ENCODE measurements around the gene RAB40AL. TPM values are rescaled to one million over a fixed set of nuclear protein-coding genes. Genes with fewer than 3 reads are reported as not detected.
"Not testable (repeated sequence)": the region's sequence is repeated elsewhere in the genome, so short reads cannot be mapped to it uniquely, and the experiment has no call there.

RAB40AL gene
- total RNA-seq, 3 donors from 2014 or later (not counting 1 experiment from before 2014, with no cell fraction given): 0.42 TPM; not detected in 2

- Mint-ChIP-seq H3K27ac (no peak overlapping the region), H3K9me3 (peaks cover 0 to 5% of the 10 kb centered on the region in 2 donors), H3K27me3 (ENCODE audit: low read depth in 2 of 2) (peaks cover 0 to 18% of the 10 kb centered on the region in 2 donors), H3K4me1 (no peaks in the 10 kb centered on the region), H3K36me3 (peaks cover 28% of the 10 kb centered on the region), H3K4me3 (no peak overlapping the region)
- WGBS (ENCODE audit: insufficient coverage): 100% methylated on average over 3 of the region's 3 CpGs
- Histone ChIP-seq H3K27ac (ENCODE audit: low read length) (no peak overlapping the region), H3K36me3 (ENCODE audit: control insufficient read depth, insufficient read depth, low read length) (no peaks in the 10 kb centered on the region), H3K9me3 (ENCODE audit: control insufficient read depth, insufficient read depth, low read length) (no peaks in the 10 kb centered on the region), H3K4me1 (ENCODE audit: control insufficient read depth, insufficient read depth, low read length) (no peaks in the 10 kb centered on the region), H3K4me3 (ENCODE audit: low read length) (no peak overlapping the region), H3K27me3 (ENCODE audit: control insufficient read depth, insufficient read depth, low read length) (no peaks in the 10 kb centered on the region)
- no peak for ATAC-seq
- intact Hi-C loops (cut with micrococcal nuclease): no loop called here
- DNase-seq: no peak
- no peak for TF ChIP-seq CTCF (IDR thresholded peaks at IDR 0.05)
These were observed 29.6 kb downstream of the RAB40AL start for GRCh38 chrX:102966701-102967100.

- Histone ChIP-seq H3K9me3 (ENCODE audit: control insufficient read depth, insufficient read depth, low read length) (no peaks in the 10 kb centered on the region), H3K4me1 (ENCODE audit: control insufficient read depth, insufficient read depth, low read length) (no peaks in the 10 kb centered on the region), H3K36me3 (ENCODE audit: control insufficient read depth, insufficient read depth, low read length) (no peaks in the 10 kb centered on the region), H3K4me3 (ENCODE audit: low read length) (no peak overlapping the region), H3K27ac (ENCODE audit: low read length) (no peak overlapping the region), H3K27me3 (ENCODE audit: control insufficient read depth, insufficient read depth, low read length) (no peaks in the 10 kb centered on the region)
- Mint-ChIP-seq H3K4me1 (no peaks in the 10 kb centered on the region), H3K36me3 (peaks cover 32% of the 10 kb centered on the region), H3K27ac (no peak overlapping the region), H3K9me3 (peaks cover 0 to 5% of the 10 kb centered on the region in 2 donors), H3K4me3 (no peak overlapping the region), H3K27me3 (ENCODE audit: low read depth in 2 of 2) (peaks cover 0 to 14% of the 10 kb centered on the region in 2 donors)
- no peak for TF ChIP-seq CTCF (IDR thresholded peaks at IDR 0.05)
- intact Hi-C loops (cut with micrococcal nuclease): no loop called here
- ATAC-seq (no peak), DNase-seq (no peak)
- WGBS (ENCODE audit: insufficient coverage): 100% methylated on average over 2 of the region's 2 CpGs
These were observed 31.1 kb downstream of the RAB40AL start for GRCh38 chrX:102968216-102968615.

GRCh38 chrX:102971536-102971935 lies 34.5 kb downstream of the RAB40AL start:
- H3K9me3 Mint-ChIP-seq; H3K4me1 ChIP-seq (ENCODE audit: control insufficient read depth, insufficient read depth, low read length); H3K4me3 Mint-ChIP-seq; intact Hi-C loops (cut with micrococcal nuclease); H3K27me3 ChIP-seq (ENCODE audit: control insufficient read depth, insufficient read depth, low read length); ATAC-seq; H3K27ac ChIP-seq (ENCODE audit: low read length); H3K36me3 ChIP-seq (ENCODE audit: control insufficient read depth, insufficient read depth, low read length); H3K27ac Mint-ChIP-seq; H3K9me3 ChIP-seq (ENCODE audit: control insufficient read depth, insufficient read depth, low read length); DNase-seq; H3K4me3 ChIP-seq (ENCODE audit: low read length); H3K4me1 Mint-ChIP-seq: not testable (repeated sequence)
- Mint-ChIP-seq H3K36me3 (peaks cover 32% of the 10 kb centered on the region), H3K27me3 (ENCODE audit: low read depth in 2 of 2) (peaks cover 0 to 16% of the 10 kb centered on the region in 2 donors)

- H3K27me3 Mint-ChIP-seq (ENCODE audit: low read depth in 2 of 2): peaks cover 0 to 16% of the 10 kb centered on the region in 2 donors
- H3K4me1 Mint-ChIP-seq: no peaks in the 10 kb centered on the region
- DNase-seq: no peak
- no peak overlapping the region for H3K27ac ChIP-seq (ENCODE audit: low read length)
- H3K9me3 Mint-ChIP-seq: peaks cover 2 to 5% of the 10 kb centered on the region in 2 donors
- no peak overlapping the region for H3K27ac Mint-ChIP-seq
- peaks cover 21% of the 10 kb centered on the region for H3K36me3 Mint-ChIP-seq
- H3K4me3 ChIP-seq (ENCODE audit: low read length): no peak overlapping the region
- no peaks in the 10 kb centered on the region for H3K36me3 ChIP-seq (ENCODE audit: control insufficient read depth, insufficient read depth, low read length)
- ATAC-seq: no peak
- H3K4me1 ChIP-seq (ENCODE audit: control insufficient read depth, insufficient read depth, low read length): no peaks in the 10 kb centered on the region
- 86% methylated on average over 1 of the region's 2 CpGs for WGBS (ENCODE audit: insufficient coverage)
- H3K9me3 ChIP-seq (ENCODE audit: control insufficient read depth, insufficient read depth, low read length): no peaks in the 10 kb centered on the region
- TF ChIP-seq CTCF (IDR thresholded peaks at IDR 0.05): no peak
- intact Hi-C loops (cut with micrococcal nuclease): no loop called here
- H3K4me3 Mint-ChIP-seq: no peak overlapping the region
- no peaks in the 10 kb centered on the region for H3K27me3 ChIP-seq (ENCODE audit: control insufficient read depth, insufficient read depth, low read length)
These were observed 37.9 kb downstream of the RAB40AL start for GRCh38 chrX:102975016-102975415.

All from natural killer cell (primary cell).